ENCODE data around the gene TCF19. TPM values are rescaled to one million over a fixed set of nuclear protein-coding genes. Genes with fewer than 3 reads are reported as not detected.

Gene TCF19
- total and polyA plus RNA-seq, 5 donors from 2014 or later: 8.3 to 13.3 (median 10.9) TPM

DNA sequence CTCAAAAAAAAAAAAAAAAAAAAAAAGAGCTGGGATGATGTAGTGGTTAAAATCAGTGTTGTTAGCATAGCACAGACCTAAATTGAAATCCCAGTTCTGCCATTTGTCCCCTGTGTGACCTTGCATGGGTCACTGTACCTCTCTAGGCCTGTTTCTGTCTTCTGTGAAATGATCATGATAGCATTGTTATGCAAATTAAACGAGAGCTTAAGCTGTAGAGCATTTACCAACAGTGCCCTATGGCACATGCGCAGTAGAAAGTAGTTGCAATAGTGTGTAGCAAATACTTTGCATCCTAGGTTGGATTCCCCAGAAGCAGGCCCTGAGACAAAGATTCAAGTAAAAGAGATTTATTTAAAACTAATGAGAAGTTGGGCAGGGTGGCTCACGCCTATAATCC is 26.8 kb upstream of the TCF19 start:
- Histone ChIP-seq H3K27me3 (ENCODE audit: control insufficient read depth, insufficient read depth, low read length) (peaks cover 6% of the 10 kb centered on the region), H3K27ac (ENCODE audit: insufficient read depth, low read length, poor library complexity, severe bottlenecking) (no peak overlapping the region), H3K4me3 (ENCODE audit: low read depth, low read length) (no peak overlapping the region), H3K9me3 (ENCODE audit: control insufficient read depth in 2 of 2, low read length in 2 of 2) (no peaks in the 10 kb centered on the region), H3K4me1 (ENCODE audit: control insufficient read depth, insufficient read depth, low read length, poor library complexity, severe bottlenecking) (no peaks in the 10 kb centered on the region), H3K36me3 (ENCODE audit: control insufficient read depth, insufficient read depth, low read length) (no peaks in the 10 kb centered on the region)
- no peak for ATAC-seq (ENCODE audit: low read depth in 2 of 2)
- Mint-ChIP-seq H3K27me3 (peaks cover 18% of the 10 kb centered on the region), H3K4me3 (no peak overlapping the region), H3K36me3 (no peaks in the 10 kb centered on the region), H3K4me1 (peaks cover 0 to 12% (median 7%) of the 10 kb centered on the region in 4 donors), H3K27ac (no peak overlapping the region), H3K9me3 (no peaks in the 10 kb centered on the region)
- DNase-seq: no peak

DNA sequence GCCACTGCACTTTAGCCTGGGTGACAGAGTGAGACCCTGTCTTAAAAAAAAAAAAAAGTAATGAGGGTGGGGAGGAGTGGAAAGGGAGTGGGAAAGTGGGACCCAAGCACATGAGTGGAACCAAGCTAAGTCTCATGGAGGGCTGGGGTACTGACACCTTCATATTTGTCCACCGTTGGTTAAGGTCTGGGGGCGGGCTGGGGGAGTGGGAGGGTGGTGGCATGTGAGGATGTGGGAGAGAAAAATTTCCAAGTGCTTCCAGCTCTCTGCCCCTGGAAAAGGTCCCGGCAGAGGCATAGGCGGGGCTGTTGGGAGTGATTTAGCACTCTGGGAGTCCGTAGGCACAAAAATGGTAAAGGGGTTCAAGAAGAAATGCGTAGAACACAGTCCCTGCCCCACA is 25.6 kb upstream of the TCF19 start:
- DNase-seq (no peak), ATAC-seq (ENCODE audit: low read depth in 2 of 2) (no peak)
- Histone ChIP-seq H3K36me3 (ENCODE audit: control insufficient read depth, insufficient read depth, low read length) (no peaks in the 10 kb centered on the region), H3K4me3 (ENCODE audit: low read depth, low read length) (no peak overlapping the region), H3K4me1 (ENCODE audit: control insufficient read depth, insufficient read depth, low read length, poor library complexity, severe bottlenecking) (peaks cover 5% of the 10 kb centered on the region), H3K27ac (ENCODE audit: insufficient read depth, low read length, poor library complexity, severe bottlenecking) (no peak overlapping the region), H3K9me3 (ENCODE audit: control insufficient read depth in 2 of 2, low read length in 2 of 2) (no peaks in the 10 kb centered on the region), H3K27me3 (ENCODE audit: control insufficient read depth, insufficient read depth, low read length) (peaks cover 6% of the 10 kb centered on the region)
- no peak overlapping the region for H3K4me3 Mint-ChIP-seq
- peaks cover 17% of the 10 kb centered on the region for H3K27me3 Mint-ChIP-seq
- H3K27ac Mint-ChIP-seq: no peak overlapping the region
- peaks cover 0 to 3% (median 0%) of the 10 kb centered on the region in 7 donors for H3K9me3 Mint-ChIP-seq
- no peaks in the 10 kb centered on the region for H3K36me3 Mint-ChIP-seq
- peaks cover 0 to 15% (median 11%) of the 10 kb centered on the region in 4 donors for H3K4me1 Mint-ChIP-seq

DNA sequence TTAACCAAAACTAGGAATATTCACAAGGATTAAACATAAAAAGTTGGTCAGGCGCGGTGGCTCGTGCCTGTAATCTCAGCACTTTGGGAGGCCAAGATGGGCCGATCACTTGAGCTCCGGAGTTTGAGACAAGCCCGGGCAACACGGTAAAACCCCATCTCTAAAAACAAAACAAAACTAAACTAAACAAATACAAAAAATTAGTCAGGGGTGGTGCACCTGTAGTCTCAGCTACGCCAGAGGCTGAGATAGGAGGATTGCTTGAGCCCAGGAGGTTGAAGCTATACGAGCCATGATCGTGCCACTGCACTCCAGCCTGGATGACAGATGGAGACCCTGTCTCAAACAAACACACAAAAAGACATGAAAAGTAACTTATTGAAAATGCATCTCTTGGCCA is 22.7 kb upstream of the TCF19 start:
- no peaks in the 10 kb centered on the region for H3K36me3 Mint-ChIP-seq
- no peak overlapping the region for H3K4me3 Mint-ChIP-seq
- no peak overlapping the region for H3K27ac Mint-ChIP-seq
- H3K4me1 Mint-ChIP-seq: peaks cover 0 to 6% (median 4%) of the 10 kb centered on the region in 4 donors
- no peaks in the 10 kb centered on the region for H3K9me3 ChIP-seq (ENCODE audit: control insufficient read depth in 2 of 2, low read length in 2 of 2)
- ATAC-seq (ENCODE audit: low read depth in 2 of 2) (no peak), DNase-seq (no peak)
- no peak overlapping the region for H3K27ac ChIP-seq (ENCODE audit: insufficient read depth, low read length, poor library complexity, severe bottlenecking)
- H3K36me3 ChIP-seq (ENCODE audit: control insufficient read depth, insufficient read depth, low read length): no peaks in the 10 kb centered on the region
- H3K4me1 ChIP-seq (ENCODE audit: control insufficient read depth, insufficient read depth, low read length, poor library complexity, severe bottlenecking): peaks cover 6% of the 10 kb centered on the region
- no peaks in the 10 kb centered on the region for H3K27me3 ChIP-seq (ENCODE audit: control insufficient read depth, insufficient read depth, low read length)
- H3K4me3 ChIP-seq (ENCODE audit: low read depth, low read length): no peak overlapping the region
- H3K9me3 Mint-ChIP-seq: peaks cover 0 to 3% (median 0%) of the 10 kb centered on the region in 7 donors
- H3K27me3 Mint-ChIP-seq: no peaks in the 10 kb centered on the region

DNA sequence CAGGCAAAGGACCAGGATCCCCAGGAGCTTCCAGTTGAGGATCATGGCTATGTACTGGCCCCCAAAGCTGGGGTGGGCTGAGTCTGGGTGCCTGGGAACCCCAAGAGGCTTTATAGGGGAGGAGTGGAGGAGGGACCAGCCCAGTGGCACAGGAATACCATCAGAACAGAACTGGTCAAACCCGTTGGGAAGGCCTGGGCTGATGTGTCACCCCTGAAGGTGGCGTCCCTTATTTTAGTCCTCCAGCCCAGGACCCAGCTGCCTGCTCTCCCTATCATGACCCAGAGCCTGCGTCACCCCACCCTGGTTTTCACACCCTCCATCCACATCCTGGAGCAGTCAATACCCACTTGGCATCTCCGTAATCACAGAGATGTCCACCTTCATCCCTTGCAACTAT is 19.4 kb upstream of the TCF19 start, which contains the start of gene PSORS1C2:
PSORS1C2 (minus strand) TSS at position 85 of the 400 bp plus-strand sequence; CDS start at position 45, 40 bp downstream.
- H3K4me3 ChIP-seq (ENCODE audit: low read depth, low read length): no peak within 1 kb of the TSS
- Mint-ChIP-seq H3K4me3 (peak within 1 kb of the TSS in 2 of 4 donors; percentile 41 to 66), H3K9me3 (peaks cover 0 to 3% (median 0%) of the 10 kb centered on the region in 7 donors), H3K36me3 (peaks cover 8% of the 10 kb centered on the region), H3K27me3 (no peaks in the 10 kb centered on the region), H3K4me1 (peaks cover 0 to 6% (median 4%) of the 10 kb centered on the region in 4 donors), H3K27ac (peak within 1 kb of the TSS; percentile 14 to 42 (median 30))
- DNase-seq: no peak
- ATAC-seq (ENCODE audit: low read depth in 2 of 2): no peak
- H3K36me3 ChIP-seq (ENCODE audit: control insufficient read depth, insufficient read depth, low read length): no peaks in the 10 kb centered on the region
- no peak within 1 kb of the TSS for H3K27ac ChIP-seq (ENCODE audit: insufficient read depth, low read length, poor library complexity, severe bottlenecking)
- H3K4me1 ChIP-seq (ENCODE audit: control insufficient read depth, insufficient read depth, low read length, poor library complexity, severe bottlenecking): peaks cover 6% of the 10 kb centered on the region
- no peaks in the 10 kb centered on the region for H3K9me3 ChIP-seq (ENCODE audit: control insufficient read depth in 2 of 2, low read length in 2 of 2)
- H3K27me3 ChIP-seq (ENCODE audit: control insufficient read depth, insufficient read depth, low read length): no peaks in the 10 kb centered on the region

DNA sequence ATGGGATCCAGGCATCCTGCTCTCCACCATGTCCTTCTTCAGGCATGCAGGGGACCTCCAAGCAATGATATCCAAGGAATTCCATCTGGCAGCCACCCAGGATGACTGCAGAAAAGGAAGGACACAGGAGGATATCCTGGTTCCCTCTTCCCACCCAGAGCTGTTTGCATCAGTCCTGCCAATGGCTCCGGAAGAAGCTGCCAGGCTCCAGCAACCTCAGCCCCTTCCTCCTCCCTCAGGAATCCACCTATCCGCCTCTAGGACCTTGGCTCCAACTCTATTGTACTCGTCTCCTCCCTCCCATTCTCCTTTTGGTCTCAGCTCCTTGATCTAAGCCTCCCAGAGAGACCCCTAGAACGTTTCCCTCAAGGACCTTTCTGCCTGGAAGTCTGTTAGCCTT is 18.8 kb upstream of the TCF19 start:
- no peak for ATAC-seq (ENCODE audit: low read depth in 2 of 2)

DNA sequence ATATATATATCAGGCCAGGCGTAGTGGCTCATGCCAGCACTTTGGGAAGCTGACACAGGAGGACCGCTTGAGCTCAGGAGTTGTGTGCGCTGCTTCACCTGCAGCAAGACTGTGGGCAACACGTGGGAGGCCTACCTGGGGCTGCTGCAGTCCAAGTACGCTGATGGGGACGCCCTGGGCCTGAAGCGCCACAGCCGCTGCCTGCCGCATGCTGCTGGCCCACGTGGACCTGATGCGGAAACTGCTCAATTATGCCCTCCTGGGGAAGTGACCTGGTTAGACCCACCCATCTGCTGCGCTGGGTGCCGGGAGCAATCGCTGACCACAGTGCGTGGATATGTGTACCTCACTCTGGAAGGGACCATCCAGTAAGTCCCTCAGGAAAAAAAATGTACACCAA is 17.7 kb upstream of the TCF19 start:
- Mint-ChIP-seq H3K4me1 (peaks cover 0 to 6% (median 4%) of the 10 kb centered on the region in 4 donors), H3K36me3 (peaks cover 14% of the 10 kb centered on the region), H3K4me3 (no peak overlapping the region), H3K9me3 (peaks cover 0 to 3% (median 0%) of the 10 kb centered on the region in 7 donors), H3K27me3 (no peaks in the 10 kb centered on the region), H3K27ac (peak overlapping the region in 1 of 3 donors; percentile 20)
- Histone ChIP-seq H3K27me3 (ENCODE audit: control insufficient read depth, insufficient read depth, low read length) (no peaks in the 10 kb centered on the region), H3K27ac (ENCODE audit: insufficient read depth, low read length, poor library complexity, severe bottlenecking) (no peak overlapping the region), H3K9me3 (ENCODE audit: control insufficient read depth in 2 of 2, low read length in 2 of 2) (no peaks in the 10 kb centered on the region), H3K4me3 (ENCODE audit: low read depth, low read length) (no peak overlapping the region), H3K36me3 (ENCODE audit: control insufficient read depth, insufficient read depth, low read length) (no peaks in the 10 kb centered on the region), H3K4me1 (ENCODE audit: control insufficient read depth, insufficient read depth, low read length, poor library complexity, severe bottlenecking) (peaks cover 6% of the 10 kb centered on the region)
- ATAC-seq (ENCODE audit: low read depth in 2 of 2) (no peak), DNase-seq (no peak)

More for the DNA sequence above, 18.8 kb upstream of the TCF19 start:
- DNase-seq: no peak
- Histone ChIP-seq H3K36me3 (ENCODE audit: control insufficient read depth, insufficient read depth, low read length) (no peaks in the 10 kb centered on the region), H3K27ac (ENCODE audit: insufficient read depth, low read length, poor library complexity, severe bottlenecking) (no peak overlapping the region), H3K4me3 (ENCODE audit: low read depth, low read length) (no peak overlapping the region), H3K27me3 (ENCODE audit: control insufficient read depth, insufficient read depth, low read length) (no peaks in the 10 kb centered on the region), H3K4me1 (ENCODE audit: control insufficient read depth, insufficient read depth, low read length, poor library complexity, severe bottlenecking) (peaks cover 6% of the 10 kb centered on the region), H3K9me3 (ENCODE audit: control insufficient read depth in 2 of 2, low read length in 2 of 2) (no peaks in the 10 kb centered on the region)
- Mint-ChIP-seq H3K36me3 (peaks cover 12% of the 10 kb centered on the region), H3K9me3 (peaks cover 0 to 3% (median 0%) of the 10 kb centered on the region in 7 donors), H3K4me3 (no peak overlapping the region), H3K4me1 (peaks cover 0 to 6% (median 4%) of the 10 kb centered on the region in 4 donors), H3K27ac (peak overlapping the region in 2 of 3 donors; percentile 30 to 42), H3K27me3 (no peaks in the 10 kb centered on the region)

DNA sequence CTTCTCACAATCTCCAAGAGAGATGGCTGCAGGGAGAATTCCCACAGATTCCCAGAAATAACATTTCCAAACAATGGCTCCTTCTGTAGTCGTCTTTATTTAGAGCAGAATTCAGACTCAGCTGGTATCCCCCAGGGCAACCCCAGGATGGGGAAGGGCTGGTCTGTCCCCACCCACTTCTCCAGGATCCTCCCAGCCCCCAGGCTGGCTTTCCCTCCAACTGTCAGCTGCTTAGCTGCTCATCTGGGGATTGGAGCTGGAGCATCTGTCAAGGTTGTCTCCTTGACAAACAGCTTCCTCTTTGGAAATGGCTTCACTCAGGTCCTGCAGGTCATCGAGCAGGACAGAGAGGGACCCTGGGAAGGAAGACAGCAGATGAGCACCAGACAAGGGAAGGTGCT is 16.0 kb upstream of the TCF19 start:
- no peak for DNase-seq
- H3K27ac Mint-ChIP-seq: no peak overlapping the region

DNA sequence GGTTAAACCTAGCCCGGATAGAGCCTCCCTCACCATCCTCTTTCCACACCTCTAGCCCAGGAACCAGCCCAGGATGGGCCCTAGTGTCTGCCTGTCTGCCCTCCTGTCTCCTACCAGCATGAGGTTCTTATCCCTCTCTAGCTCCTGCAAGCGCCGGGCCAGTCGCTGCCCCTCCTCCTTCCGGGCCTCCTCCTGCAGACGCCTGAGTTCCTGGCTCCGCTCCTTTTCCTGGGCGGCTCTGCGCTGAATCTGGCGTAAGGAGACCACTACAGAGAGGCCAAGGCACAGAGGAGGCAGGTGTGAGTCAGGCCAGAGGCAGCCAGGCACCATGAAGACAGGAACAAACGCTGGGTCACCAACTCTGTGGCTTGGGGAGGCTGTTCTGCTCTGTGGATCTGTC is 15.2 kb upstream of the TCF19 start:
- Histone ChIP-seq H3K9me3 (ENCODE audit: control insufficient read depth in 2 of 2, low read length in 2 of 2) (no peaks in the 10 kb centered on the region), H3K4me3 (ENCODE audit: low read depth, low read length) (no peak overlapping the region), H3K27ac (ENCODE audit: insufficient read depth, low read length, poor library complexity, severe bottlenecking) (no peak overlapping the region), H3K4me1 (ENCODE audit: control insufficient read depth, insufficient read depth, low read length, poor library complexity, severe bottlenecking) (no peaks in the 10 kb centered on the region), H3K27me3 (ENCODE audit: control insufficient read depth, insufficient read depth, low read length) (no peaks in the 10 kb centered on the region), H3K36me3 (ENCODE audit: control insufficient read depth, insufficient read depth, low read length) (no peaks in the 10 kb centered on the region)
- DNase-seq: no peak
- H3K9me3 Mint-ChIP-seq: no peaks in the 10 kb centered on the region
- H3K4me3 Mint-ChIP-seq: no peak overlapping the region
- no peaks in the 10 kb centered on the region for H3K27me3 Mint-ChIP-seq
- ATAC-seq (ENCODE audit: low read depth in 2 of 2): no peak
- H3K36me3 Mint-ChIP-seq: peaks cover 17% of the 10 kb centered on the region
- H3K4me1 Mint-ChIP-seq: no peaks in the 10 kb centered on the region
- H3K27ac Mint-ChIP-seq: no peak overlapping the region

More for the DNA sequence above, 16.0 kb upstream of the TCF19 start:
- H3K9me3 Mint-ChIP-seq: peaks cover 0 to 3% (median 0%) of the 10 kb centered on the region in 7 donors
- Histone ChIP-seq H3K4me3 (ENCODE audit: low read depth, low read length) (no peak overlapping the region), H3K4me1 (ENCODE audit: control insufficient read depth, insufficient read depth, low read length, poor library complexity, severe bottlenecking) (peaks cover 5% of the 10 kb centered on the region), H3K9me3 (ENCODE audit: control insufficient read depth in 2 of 2, low read length in 2 of 2) (no peaks in the 10 kb centered on the region), H3K27me3 (ENCODE audit: control insufficient read depth, insufficient read depth, low read length) (no peaks in the 10 kb centered on the region), H3K36me3 (ENCODE audit: control insufficient read depth, insufficient read depth, low read length) (no peaks in the 10 kb centered on the region), H3K27ac (ENCODE audit: insufficient read depth, low read length, poor library complexity, severe bottlenecking) (no peak overlapping the region)
- no peaks in the 10 kb centered on the region for H3K27me3 Mint-ChIP-seq
- ATAC-seq (ENCODE audit: low read depth in 2 of 2): no peak
- peaks cover 17% of the 10 kb centered on the region for H3K36me3 Mint-ChIP-seq
- peaks cover 0 to 4% (median 4%) of the 10 kb centered on the region in 4 donors for H3K4me1 Mint-ChIP-seq
- peak overlapping the region in 1 of 4 donors; percentile 65 for H3K4me3 Mint-ChIP-seq

All from CD4-positive, CD25-positive, alpha-beta regulatory T cell (primary cell).